Thyroid gland (tissue), 4 donors: ENCODE data around the gene SPDYE18.
"Not testable (repeated sequence)": the region's sequence is repeated elsewhere in the genome, so short reads cannot be mapped to it uniquely, and the experiment has no call there.

Source experiments
- POLR2A ChIP-seq, 2 donors: fragments of 450-650 bp; IDR thresholded peaks; one replicate each; pipeline ENCODE4 v1.6.1; 2017; ENCODE audit warnings: antibody characterized with exemption in 2 of 2, mild to moderate bottlenecking in 2 of 2, moderate library complexity in 1 of 2
- TF ChIP-seq, protein P1 (sequence below), 6 experiments: fragments of 200-600 bp in 3 of 6; fragments of 450-650 bp in 3 of 6; sonication (generic) in 3 of 6; IDR thresholded peaks; one replicate each; pipeline ENCODE4 v1.5.1; 2016 to 2019; ENCODE audit warnings: antibody characterized with exemption in 6 of 6, mild to moderate bottlenecking in 2 of 6, inconsistent platforms in 1 of 6, moderate library complexity in 1 of 6

DNA sequence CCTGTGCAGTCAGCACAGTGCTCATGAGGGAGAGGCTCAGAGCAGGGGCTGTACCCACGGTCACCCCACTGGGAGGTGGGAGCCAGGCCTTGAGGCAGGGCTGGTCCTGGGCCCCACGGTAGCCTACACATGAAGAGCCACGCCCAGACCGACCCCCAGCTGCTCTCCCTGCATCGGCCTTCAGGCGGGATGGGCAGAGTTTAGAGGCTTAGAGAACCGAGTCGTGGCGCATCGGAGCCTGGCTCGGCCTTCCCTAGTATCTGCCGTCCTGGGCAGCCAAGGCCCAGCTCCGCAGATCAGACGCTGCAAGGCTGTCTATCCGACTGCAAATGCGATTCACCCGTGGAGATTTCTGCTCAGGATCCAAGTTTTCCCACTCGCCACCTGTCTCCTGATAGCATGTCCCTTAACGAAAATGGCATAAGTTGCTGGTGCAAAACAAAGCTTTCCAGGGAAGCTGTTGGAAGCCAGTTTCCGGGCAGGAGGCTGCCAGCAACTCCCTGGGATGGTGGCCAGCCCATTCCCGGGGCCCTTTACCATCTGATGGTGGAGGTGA, 59.6 kb downstream of the SPDYE18 start:
- not testable (repeated sequence) for TF ChIP-seq POLR2A (IDR thresholded peaks at IDR 0.05)
- TF ChIP-seq, protein P1, sequence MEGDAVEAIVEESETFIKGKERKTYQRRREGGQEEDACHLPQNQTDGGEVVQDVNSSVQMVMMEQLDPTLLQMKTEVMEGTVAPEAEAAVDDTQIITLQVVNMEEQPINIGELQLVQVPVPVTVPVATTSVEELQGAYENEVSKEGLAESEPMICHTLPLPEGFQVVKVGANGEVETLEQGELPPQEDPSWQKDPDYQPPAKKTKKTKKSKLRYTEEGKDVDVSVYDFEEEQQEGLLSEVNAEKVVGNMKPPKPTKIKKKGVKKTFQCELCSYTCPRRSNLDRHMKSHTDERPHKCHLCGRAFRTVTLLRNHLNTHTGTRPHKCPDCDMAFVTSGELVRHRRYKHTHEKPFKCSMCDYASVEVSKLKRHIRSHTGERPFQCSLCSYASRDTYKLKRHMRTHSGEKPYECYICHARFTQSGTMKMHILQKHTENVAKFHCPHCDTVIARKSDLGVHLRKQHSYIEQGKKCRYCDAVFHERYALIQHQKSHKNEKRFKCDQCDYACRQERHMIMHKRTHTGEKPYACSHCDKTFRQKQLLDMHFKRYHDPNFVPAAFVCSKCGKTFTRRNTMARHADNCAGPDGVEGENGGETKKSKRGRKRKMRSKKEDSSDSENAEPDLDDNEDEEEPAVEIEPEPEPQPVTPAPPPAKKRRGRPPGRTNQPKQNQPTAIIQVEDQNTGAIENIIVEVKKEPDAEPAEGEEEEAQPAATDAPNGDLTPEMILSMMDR (IDR thresholded peaks at IDR 0.05): not testable (repeated sequence)
